Liver (tissue), 9 donors: ENCODE measurements around the gene SLC51A. TPM values are rescaled to one million over a fixed set of nuclear protein-coding genes. Genes with fewer than 3 reads are reported as not detected.

ENCODE experiments used
- DNase-seq: peaks from one replicate; pipeline ENCODE4 v3.0.0-alpha.2; 2017; ENCODE audit warnings: low spot score
- H3K27ac ChIP-seq, 2 donors: one replicate each; pipeline ENCODE4 v1.7.0; 2013; ENCODE audit warnings: inconsistent platforms in 2 of 2, low read length in 2 of 2, control low read depth in 1 of 2, low read depth in 1 of 2, mild to moderate bottlenecking in 1 of 2
- H3K27me3 ChIP-seq, 4 donors: one replicate each; pipeline versions ENCODE4 v1.6.1 to v1.7.0; 2013; ENCODE audit warnings: low read length in 3 of 4, inconsistent platforms in 1 of 4, mild to moderate bottlenecking in 1 of 4, moderate library complexity in 1 of 4; ENCODE audit not compliant: control insufficient read depth in 4 of 4, insufficient read depth in 4 of 4
- H3K36me3 ChIP-seq, 4 donors: one replicate each; pipeline versions ENCODE4 v1.6.1 to v1.7.0; 2013; ENCODE audit warnings: low read length in 3 of 4, mild to moderate bottlenecking in 3 of 4, low read depth in 1 of 4, moderate library complexity in 1 of 4; ENCODE audit not compliant: control insufficient read depth in 4 of 4, insufficient read depth in 3 of 4
- H3K4me1 ChIP-seq, 4 donors: one replicate each; pipeline versions ENCODE4 v1.6.1 to v1.7.0; 2013; ENCODE audit warnings: low read length in 3 of 4, mild to moderate bottlenecking in 3 of 4, moderate library complexity in 1 of 4; ENCODE audit not compliant: control insufficient read depth in 4 of 4, insufficient read depth in 4 of 4
- H3K4me3 ChIP-seq, 3 donors: one replicate each; pipeline versions ENCODE4 v1.6.1 to v1.7.0; 2013; ENCODE audit warnings: low read length in 3 of 3, control low read depth in 1 of 3, low read depth in 1 of 3, mild to moderate bottlenecking in 1 of 3
- H3K9ac ChIP-seq, 2 donors: one replicate each; pipeline ENCODE4 v1.7.0; 2013; ENCODE audit warnings: low read length in 2 of 2, mild to moderate bottlenecking in 2 of 2, moderate library complexity in 2 of 2, control low read depth in 1 of 2, low read depth in 1 of 2
- H3K9me3 ChIP-seq, 4 donors: one replicate each; pipeline versions ENCODE4 v1.6.1 to v1.7.0; 2013; ENCODE audit warnings: low read length in 3 of 4; ENCODE audit not compliant: control insufficient read depth in 4 of 4
- CTCF ChIP-seq: fragments of 150-350 bp; IDR thresholded peaks from 2 replicates; pipeline ENCODE4 v1.5.1; 2017; ENCODE audit warnings: improper control_type of control experiment, low read depth, low read length; ENCODE audit not compliant: missing input control
- FOXA1 ChIP-seq: IDR thresholded peaks from 2 replicates; pipeline ENCODE4 v1.6.1; 2016; ENCODE audit warnings: antibody characterized with exemption
- FOXA2 ChIP-seq: IDR thresholded peaks from 2 replicates; pipeline ENCODE4 v1.6.1; 2016; ENCODE audit warnings: antibody characterized with exemption
- GABPA ChIP-seq, 2 donors: IDR thresholded peaks in 1 of 2; conservative IDR thresholded peaks in 1 of 2; 2 replicates each; pipeline ENCODE4 v1.6.1; 2016; ENCODE audit warnings: antibody characterized with exemption in 2 of 2, mild to moderate bottlenecking in 1 of 2, moderate library complexity in 1 of 2
- HNF4A ChIP-seq, 2 donors: conservative IDR thresholded peaks; 2 replicates each; pipeline ENCODE4 v1.6.1; 2016; ENCODE audit warnings: antibody characterized with exemption in 2 of 2, mild to moderate bottlenecking in 2 of 2
- HNF4G ChIP-seq: IDR thresholded peaks from 2 replicates; pipeline ENCODE4 v1.6.1; 2016; ENCODE audit warnings: antibody characterized with exemption
- JUND ChIP-seq, 2 donors: IDR thresholded peaks; 2 replicates each; pipeline ENCODE4 v1.6.1; 2016; ENCODE audit warnings: antibody characterized with exemption in 2 of 2
- MAX ChIP-seq: IDR thresholded peaks from 2 replicates; pipeline ENCODE4 v1.6.1; 2016; ENCODE audit warnings: antibody characterized with exemption
- NR2F2 ChIP-seq: IDR thresholded peaks from 2 replicates; pipeline ENCODE4 v1.6.1; 2016; ENCODE audit warnings: antibody characterized with exemption
- RAD21 ChIP-seq, 2 donors: IDR thresholded peaks; 2 replicates each; pipeline ENCODE4 v1.6.1; 2016; ENCODE audit warnings: antibody characterized with exemption in 2 of 2, mild to moderate bottlenecking in 2 of 2
- REST ChIP-seq: IDR thresholded peaks from 2 replicates; pipeline ENCODE4 v1.6.1; 2016; ENCODE audit warnings: antibody characterized with exemption, mild to moderate bottlenecking
- RXRA ChIP-seq, 2 donors: IDR thresholded peaks; 2 replicates each; pipeline ENCODE4 v1.6.1; 2017 to 2018; ENCODE audit warnings: antibody characterized with exemption in 2 of 2, mild to moderate bottlenecking in 1 of 2
- SP1 ChIP-seq: IDR thresholded peaks from 2 replicates; pipeline ENCODE4 v1.6.1; 2018; ENCODE audit warnings: antibody characterized with exemption, mild to moderate bottlenecking
- TAF1 ChIP-seq: conservative IDR thresholded peaks from 2 replicates; pipeline ENCODE4 v1.6.1; 2016; ENCODE audit warnings: antibody characterized with exemption, mild to moderate bottlenecking
- ZBTB33 ChIP-seq: IDR thresholded peaks from 2 replicates; pipeline ENCODE4 v1.6.1; 2016; ENCODE audit warnings: antibody characterized with exemption
- WGBS: extraction: QIAGEN DNeasy Blood & Tissue Kit; methylation state at CpG from one replicate; pipeline ENCODE4 v1.1.7; 2013; 5-methylcytosine and 5-hydroxymethylcytosine counted together
- polyA plus RNA-seq, 2 donors: library from polyadenylated mRNA; stranded (reverse) in 1 of 2; unstranded in 1 of 2; fragments of 200-250 nt in 1 of 2; fragments of >200 nt in 1 of 2; fragmentation: Nextera tagmentation in 1 of 2; extraction: Ambion mirVana in 1 of 2; gene quantifications; one replicate each; pipeline versions ENCODE4 v1.2.1 to v1.2.3, GENCODE V29; 2013 to 2015
- total RNA-seq, 2 donors: library from RNA; depleted of rRNA; stranded (reverse); fragments of >200 nt; gene quantifications; one replicate each; pipeline ENCODE4 v1.2.3, GENCODE V29; 2014
- TF ChIP-seq, protein P1 (sequence below): IDR thresholded peaks from 2 replicates; pipeline ENCODE4 v1.6.1; 2016; ENCODE audit warnings: antibody characterized with exemption
- donor health status: healthy.
- donor health status: healthy.
- donor health status: healthy.
- donor health status: healthy.
- donor health status: healthy.

SLC51A gene
- total and polyA plus RNA-seq, 4 donors, result 19.9 to 52.5 (median 46.1) TPM

DNA sequence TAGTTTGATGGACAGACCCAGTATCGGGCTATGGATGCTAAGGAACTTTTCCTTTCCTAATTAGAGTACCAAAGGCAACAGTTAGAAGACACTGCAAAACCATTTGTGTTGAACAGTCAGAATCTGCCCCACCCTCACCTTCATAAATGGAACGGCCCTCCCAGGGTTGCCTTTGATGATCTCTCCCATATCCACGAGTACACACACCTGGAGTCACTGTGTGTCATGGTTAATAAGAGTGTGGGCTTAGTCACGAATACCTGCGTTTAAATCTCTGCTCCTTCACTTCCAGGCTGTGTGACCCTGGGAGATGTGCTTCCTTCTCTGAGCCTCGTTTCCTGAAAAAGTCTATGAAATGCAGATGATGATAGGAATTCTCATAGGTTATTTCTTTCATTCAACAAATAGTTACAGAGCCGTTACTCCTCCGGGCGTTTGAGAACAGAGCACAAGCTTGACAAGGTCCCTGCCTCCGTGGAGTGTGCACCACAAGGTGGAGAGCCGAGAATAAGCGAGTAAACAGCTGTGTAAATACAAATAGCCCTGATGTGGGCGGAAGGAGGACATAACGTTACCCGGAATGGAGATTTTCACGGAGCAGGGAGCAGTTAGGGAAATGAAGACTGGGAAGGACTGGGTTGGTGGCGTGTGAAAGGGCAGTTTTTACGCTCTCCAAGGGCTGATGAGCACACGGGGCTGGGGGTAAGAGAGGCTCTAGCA is 6.7 kb downstream of the SLC51A start:
- H3K4me3 ChIP-seq, result no peak overlapping the region
- H3K27ac ChIP-seq, result no peak overlapping the region
- no peak for TF ChIP-seq JUND (IDR thresholded peaks at IDR 0.05)
- no peak for TF ChIP-seq MAX
- TF ChIP-seq GABPA (IDR thresholded peaks at IDR 0.05 in 1 of 2, conservative IDR thresholded peaks at IDR 0.05 in 1 of 2), result no peak
- TF ChIP-seq REST, result no peak
- no peak for TF ChIP-seq FOXA2
- no peak for TF ChIP-seq CTCF
- TF ChIP-seq RAD21 (IDR thresholded peaks at IDR 0.05), result no peak
- TF ChIP-seq TAF1, result no peak
- no peak for TF ChIP-seq HNF4G
- no peak for DNase-seq
- H3K27me3 ChIP-seq, result no peaks in the 10 kb centered on the region
- peaks cover 2 to 10% (median 2%) of the 10 kb centered on the region in 4 donors for H3K4me1 ChIP-seq
- H3K9me3 ChIP-seq, result no peaks in the 10 kb centered on the region
- 77% methylated on average over 19 of the region's 19 CpGs for WGBS
- H3K9ac ChIP-seq, result no peak overlapping the region
- H3K36me3 ChIP-seq, result peaks cover 3 to 25% (median 8%) of the 10 kb centered on the region in 4 donors

- H3K9me3 ChIP-seq, result no peaks in the 10 kb centered on the region
- H3K27ac ChIP-seq, result no peak overlapping the region
- H3K9ac ChIP-seq, result no peak overlapping the region
- no peaks in the 10 kb centered on the region for H3K27me3 ChIP-seq
- H3K36me3 ChIP-seq, result peaks cover 4 to 41% (median 12%) of the 10 kb centered on the region in 4 donors
- H3K4me3 ChIP-seq, result no peak overlapping the region
- no peak for DNase-seq
- H3K4me1 ChIP-seq, result no peaks in the 10 kb centered on the region
- 94% methylated on average over 10 of the region's 10 CpGs for WGBS
- TF ChIP-seq, protein P1, sequence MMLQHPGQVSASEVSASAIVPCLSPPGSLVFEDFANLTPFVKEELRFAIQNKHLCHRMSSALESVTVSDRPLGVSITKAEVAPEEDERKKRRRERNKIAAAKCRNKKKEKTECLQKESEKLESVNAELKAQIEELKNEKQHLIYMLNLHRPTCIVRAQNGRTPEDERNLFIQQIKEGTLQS, result no peak
- no peak for TF ChIP-seq HNF4A (conservative IDR thresholded peaks at IDR 0.05)
- TF ChIP-seq HNF4G, result no peak
- no peak for TF ChIP-seq RAD21 (IDR thresholded peaks at IDR 0.05)
- no peak for TF ChIP-seq TAF1
- no peak for TF ChIP-seq SP1
- TF ChIP-seq REST, result no peak
- no peak for TF ChIP-seq CTCF
- no peak for TF ChIP-seq MAX
- TF ChIP-seq ZBTB33, result no peak
- no peak for TF ChIP-seq GABPA (IDR thresholded peaks at IDR 0.05 in 1 of 2, conservative IDR thresholded peaks at IDR 0.05 in 1 of 2)
- no peak for TF ChIP-seq NR2F2
- TF ChIP-seq FOXA1, result no peak
- TF ChIP-seq RXRA (IDR thresholded peaks at IDR 0.05), result no peak
Measured at GRCh38 chr3:196225086-196225485, 8.8 kb downstream of the SLC51A start.
